Stimulated activated CD4-positive, alpha-beta T cell treated with anti-CD3 and anti-CD28 coated beads, Interleukin-15, amount 100 ng/mL, for 24 hours (primary cell): ENCODE measurements around the gene ZMYM2.

Experiments
- DNase-seq: peaks from one replicate; pipeline ENCODE4 v3.0.0-alpha.2; 2020

ZMYM2 gene

DNA sequence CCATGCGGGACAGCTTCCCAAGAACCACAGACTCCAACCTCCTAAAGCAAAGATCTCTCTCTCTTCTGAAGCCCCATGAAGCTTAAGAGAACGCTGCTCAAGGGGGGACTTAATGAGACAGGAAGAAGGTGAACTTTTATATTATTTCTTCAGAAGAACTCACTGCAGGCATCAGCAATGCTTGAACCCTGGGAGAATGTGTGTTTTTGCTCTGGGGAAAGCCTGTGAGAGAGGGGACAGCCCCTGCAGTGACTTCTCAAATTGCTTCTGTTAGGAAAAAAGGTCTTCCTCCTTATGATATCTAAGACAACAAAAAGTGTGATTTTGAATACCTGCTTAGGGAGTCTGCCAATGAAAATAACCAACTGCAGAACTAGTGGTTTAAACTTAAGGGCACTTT lies 179.3 kb downstream of the ZMYM2 start:
- DNase-seq: no peak

DNA sequence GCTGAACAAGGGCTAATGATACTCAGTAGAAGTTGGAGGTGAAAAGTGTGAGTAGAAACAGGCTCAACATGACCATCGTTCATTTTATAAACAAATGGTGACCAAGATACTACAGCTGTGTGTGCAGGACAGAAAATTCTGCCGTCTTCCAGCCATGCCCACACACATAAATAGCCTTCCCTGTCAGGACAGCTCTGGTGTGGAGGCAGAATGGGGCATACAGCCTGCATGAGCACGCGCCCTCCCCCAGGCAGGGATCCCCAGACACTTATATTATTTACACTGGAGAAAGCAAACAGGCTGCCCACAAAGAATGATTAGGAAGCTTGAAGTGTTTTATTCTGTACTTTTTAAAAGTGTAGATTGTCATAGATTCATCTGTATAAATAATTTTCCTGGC lies 182.0 kb downstream of the ZMYM2 start:
- no peak for DNase-seq
